Mesodermal cell (in vitro differentiated cells): ENCODE data around the gene TCP1.
A peak's percentile ranks its signal among the peaks of the same experiment; 100 is the strongest.

ENCODE experiments used
- H3K27ac ChIP-seq: 2 replicates; pipeline ENCODE4 v1.7.0; 2013; ENCODE audit warnings: mild to moderate bottlenecking, low read depth, low read length, moderate library complexity; ENCODE audit not compliant: severe bottlenecking
- H3K36me3 ChIP-seq: 2 replicates; pipeline ENCODE4 v1.7.1; 2013; ENCODE audit warnings: mild to moderate bottlenecking, low read length, moderate library complexity; ENCODE audit not compliant: control insufficient read depth, insufficient read depth
- H3K4me1 ChIP-seq: one replicate; pipeline ENCODE4 v1.7.1; 2013; ENCODE audit warnings: mild to moderate bottlenecking, low read length; ENCODE audit not compliant: insufficient read depth, control insufficient read depth, poor library complexity, severe bottlenecking
- H3K4me3 ChIP-seq: 2 replicates; pipeline ENCODE4 v1.7.0; 2013; ENCODE audit warnings: low read length, control low read depth, mild to moderate bottlenecking; ENCODE audit not compliant: insufficient read depth, poor library complexity, severe bottlenecking; ENCODE audit errors: extremely low read depth
- H3K9me3 ChIP-seq: 2 replicates; pipeline ENCODE4 v1.7.1; 2013; ENCODE audit warnings: mild to moderate bottlenecking, low read length, moderate library complexity; ENCODE audit not compliant: control insufficient read depth
- WGBS, 2 experiments: methylation state at CpG; one replicate each; pipeline ENCODE4 v1.1.5; 2013; ENCODE audit warnings: missing lambda C conversion rate in 2 of 2; ENCODE audit not compliant: insufficient coverage in 2 of 2; 5-methylcytosine and 5-hydroxymethylcytosine counted together

The TCP1 gene

DNA sequence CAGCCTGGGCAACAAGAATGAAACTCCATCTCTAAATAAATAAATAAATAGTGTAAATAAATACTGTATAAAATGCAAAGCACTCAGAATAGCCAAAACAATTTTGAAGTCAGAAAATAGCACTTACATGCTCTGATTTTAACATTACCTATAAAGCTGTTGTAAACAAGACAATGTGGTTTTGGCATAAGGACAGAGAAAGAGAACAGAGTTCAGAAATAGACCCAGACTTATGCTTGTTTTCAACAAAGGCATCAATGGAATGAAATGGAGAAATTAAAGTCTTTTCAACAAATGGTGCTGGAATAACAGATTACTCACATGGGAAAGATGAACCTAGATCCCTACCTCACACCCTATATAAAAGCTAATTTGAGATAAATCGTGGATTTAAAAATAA lies 17.2 kb downstream of the TCP1 start:
- WGBS, 2 experiments, result no CpG with 5 or more reads among the region's 1 CpG
- H3K36me3 ChIP-seq, result peaks cover 91% of the 10 kb centered on the region
- no peaks in the 10 kb centered on the region for H3K9me3 ChIP-seq
- H3K4me1 ChIP-seq, result no peaks in the 10 kb centered on the region
- H3K27ac ChIP-seq, result no peak overlapping the region
- H3K4me3 ChIP-seq, result no peak overlapping the region

DNA sequence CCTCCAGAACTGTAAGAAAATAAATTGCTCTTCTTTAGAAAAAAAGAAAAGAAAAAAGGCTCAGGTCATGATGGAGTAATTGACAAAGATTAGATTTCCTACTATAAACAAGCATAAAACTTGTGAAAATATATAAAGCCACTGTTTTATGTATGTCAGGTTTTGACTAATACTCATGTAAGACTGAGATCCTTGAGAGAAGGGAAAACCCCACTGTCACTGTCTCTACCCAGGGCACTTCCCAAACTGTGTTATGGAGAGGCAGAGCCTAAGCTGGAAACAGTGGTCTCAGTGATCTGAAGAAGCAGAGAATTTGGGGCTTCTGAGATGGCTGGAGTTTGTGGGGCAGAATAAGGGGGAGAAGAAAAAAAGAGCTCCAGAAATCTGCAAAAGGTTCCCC lies 19.9 kb downstream of the TCP1 start:
- no peaks in the 10 kb centered on the region for H3K9me3 ChIP-seq
- H3K4me1 ChIP-seq, result peaks cover 9% of the 10 kb centered on the region
- H3K36me3 ChIP-seq, result peaks cover 93% of the 10 kb centered on the region

DNA sequence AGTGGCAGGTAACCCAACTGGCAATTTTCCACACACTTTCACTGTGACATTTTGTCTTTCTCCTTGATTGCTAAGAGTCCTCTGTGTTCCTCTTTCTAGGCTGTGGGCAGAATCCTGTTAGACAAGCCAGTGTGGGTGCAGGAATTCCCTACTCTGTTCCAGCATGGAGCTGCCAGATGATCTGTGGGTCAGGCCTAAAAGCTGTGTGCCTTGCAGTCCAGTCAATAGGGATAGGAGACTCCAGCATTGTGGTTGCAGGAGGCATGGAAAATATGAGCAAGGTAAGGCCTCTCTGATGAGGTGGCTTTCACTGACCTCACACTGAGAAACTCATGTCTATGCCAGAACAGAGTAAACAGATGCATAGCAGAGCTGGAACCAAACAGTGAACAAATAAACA lies 22.5 kb downstream of the TCP1 start:
- H3K36me3 ChIP-seq, result peaks cover 94% of the 10 kb centered on the region
- no peaks in the 10 kb centered on the region for H3K9me3 ChIP-seq
- peak overlapping the region; percentile 36 for H3K27ac ChIP-seq
- H3K4me1 ChIP-seq, result peaks cover 9% of the 10 kb centered on the region
- no peak overlapping the region for H3K4me3 ChIP-seq

More for the DNA sequence above, 19.9 kb downstream of the TCP1 start:
- Histone ChIP-seq H3K4me3 (no peak overlapping the region), H3K27ac (no peak overlapping the region)

DNA sequence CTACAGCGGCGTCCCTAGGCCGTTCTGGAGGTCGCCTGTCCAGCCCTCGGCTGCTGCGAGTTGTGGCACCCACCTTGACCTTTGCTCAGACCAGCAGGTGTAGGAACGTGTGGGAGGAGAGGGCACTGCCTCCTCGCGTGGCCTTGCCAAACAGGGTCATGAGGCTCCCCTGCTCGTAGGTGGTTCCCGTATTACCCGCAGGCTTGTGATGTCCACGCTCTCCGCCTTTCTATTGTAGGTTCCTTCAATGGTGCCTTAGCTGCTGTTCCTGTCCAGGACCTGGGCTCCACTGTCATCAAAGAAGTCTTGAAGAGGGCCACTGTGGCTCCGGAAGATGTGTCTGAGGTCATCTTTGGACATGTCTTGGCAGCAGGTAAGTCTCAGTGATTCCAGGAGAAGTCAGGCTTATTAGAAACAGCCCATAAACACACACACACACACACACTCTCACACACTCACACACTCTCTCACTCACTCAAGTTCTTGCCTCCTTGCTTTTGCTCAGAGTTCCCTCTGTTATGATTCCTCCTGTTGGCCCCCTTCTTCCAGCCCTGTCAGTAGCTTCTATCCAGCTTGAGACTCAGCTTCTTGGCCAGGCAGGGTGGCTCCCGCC lies 26.6 kb downstream of the TCP1 start:
- H3K36me3 ChIP-seq, result peaks cover 80% of the 10 kb centered on the region
- peak overlapping the region; percentile 94 for H3K27ac ChIP-seq
- peak overlapping the region; percentile 66 for H3K4me3 ChIP-seq
- WGBS, 2 experiments, result 31 to 34% methylated on average over 15 to 16 of the region's 16 CpGs
- no peaks in the 10 kb centered on the region for H3K9me3 ChIP-seq
- peaks cover 43% of the 10 kb centered on the region for H3K4me1 ChIP-seq

DNA sequence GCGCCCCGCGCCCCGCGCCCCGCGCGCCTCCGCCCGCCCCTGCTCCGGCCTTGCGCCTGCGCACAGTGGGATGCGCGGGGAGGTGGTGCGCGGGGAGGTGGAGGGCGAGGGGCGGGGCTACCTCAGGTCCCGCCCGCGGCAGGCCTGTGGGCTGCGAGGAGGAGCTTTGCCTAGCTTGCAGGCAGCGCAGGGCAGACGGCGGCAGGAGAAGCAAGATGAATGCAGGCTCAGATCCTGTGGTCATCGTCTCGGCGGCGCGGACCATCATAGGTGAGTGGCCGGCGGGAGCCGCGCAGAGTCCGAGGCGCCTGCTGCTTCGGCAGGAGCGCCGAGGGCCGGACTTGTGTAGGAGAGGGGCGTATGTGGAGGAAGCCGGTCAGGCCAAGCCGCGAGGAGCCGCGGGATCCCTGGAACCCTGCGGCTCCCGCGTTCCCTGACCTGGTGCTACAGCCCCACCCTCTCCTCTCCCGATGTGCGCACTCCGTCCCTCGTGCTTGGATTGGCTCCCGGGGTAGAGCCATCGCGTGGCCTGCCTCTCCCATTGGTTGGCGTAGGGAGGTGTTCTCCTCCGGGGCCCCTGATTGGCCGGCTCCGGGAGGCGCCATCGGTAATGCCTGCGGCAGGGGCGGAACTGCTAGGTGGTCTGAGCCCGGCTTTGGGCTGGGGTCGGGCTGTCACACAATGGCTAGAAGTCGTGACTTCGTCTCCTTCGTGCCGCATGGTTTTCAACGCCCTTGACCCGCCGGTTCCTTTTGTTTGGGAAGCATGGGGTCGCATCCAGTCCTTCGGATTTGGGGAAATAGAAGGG lies 27.3 kb downstream of the TCP1 start, which contains the start of gene ACAT2:
Gene ACAT2 (plus strand): TSS at position 173 of the 808 bp plus-strand sequence. CDS start 43 bp downstream, at position 216.
- Histone ChIP-seq H3K4me3 (peak within 1 kb of the TSS; percentile 66), H3K4me1 (peaks cover 44% of the 10 kb centered on the region)
- 10 to 14% methylated on average over 48 to 59 of the region's 76 CpGs for WGBS, 2 experiments

DNA sequence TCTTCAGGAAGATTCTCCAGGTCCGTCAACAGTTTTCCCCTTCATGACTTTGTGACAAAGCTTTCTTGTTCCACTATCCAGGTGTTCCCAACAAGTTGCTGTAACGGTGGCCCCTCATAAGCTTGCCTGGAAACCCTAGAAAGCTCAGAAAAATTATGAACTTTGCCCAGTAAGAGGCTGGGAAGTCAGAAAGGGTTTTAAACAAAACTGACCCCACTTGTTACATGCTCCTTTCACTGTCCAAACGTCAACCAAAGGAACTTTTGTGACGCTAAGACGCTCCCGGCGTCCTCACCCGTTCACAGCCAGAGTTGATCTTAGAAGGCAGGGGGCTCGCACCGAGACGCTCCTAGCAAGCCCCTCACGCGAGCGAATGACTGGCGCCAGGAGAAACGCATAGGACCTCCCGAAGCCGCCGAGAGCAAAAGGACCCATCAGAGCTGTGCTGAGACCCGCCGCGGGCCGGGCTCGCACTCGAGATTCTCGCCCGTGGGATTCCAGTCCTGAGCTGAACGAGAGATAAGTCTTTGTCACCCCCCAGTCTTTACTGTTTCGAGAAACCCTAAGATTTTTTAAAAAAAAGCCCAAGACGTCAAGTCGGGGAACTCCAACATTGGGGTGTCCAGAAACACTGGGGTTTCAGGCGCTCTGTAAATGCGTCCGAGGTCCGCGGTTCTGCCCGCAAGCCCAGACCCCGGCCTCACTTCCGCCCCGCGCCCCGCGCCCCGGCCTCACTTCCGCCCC lies 28.1 kb downstream of the TCP1 start:
- H3K36me3 ChIP-seq, result peaks cover 80% of the 10 kb centered on the region
- H3K9me3 ChIP-seq, result no peaks in the 10 kb centered on the region
- H3K27ac ChIP-seq, result peak overlapping the region; percentile 94
- WGBS, 2 experiments, result 42 to 49% methylated on average over 29 to 32 of the region's 45 CpGs
- peak overlapping the region; percentile 66 for H3K4me3 ChIP-seq
- peaks cover 46% of the 10 kb centered on the region for H3K4me1 ChIP-seq

More for the DNA sequence above, 27.3 kb downstream of the TCP1 start, which contains the start of gene ACAT2:
- Histone ChIP-seq H3K9me3 (no peaks in the 10 kb centered on the region), H3K27ac (peak within 1 kb of the TSS; percentile 94), H3K36me3 (peaks cover 80% of the 10 kb centered on the region)

DNA sequence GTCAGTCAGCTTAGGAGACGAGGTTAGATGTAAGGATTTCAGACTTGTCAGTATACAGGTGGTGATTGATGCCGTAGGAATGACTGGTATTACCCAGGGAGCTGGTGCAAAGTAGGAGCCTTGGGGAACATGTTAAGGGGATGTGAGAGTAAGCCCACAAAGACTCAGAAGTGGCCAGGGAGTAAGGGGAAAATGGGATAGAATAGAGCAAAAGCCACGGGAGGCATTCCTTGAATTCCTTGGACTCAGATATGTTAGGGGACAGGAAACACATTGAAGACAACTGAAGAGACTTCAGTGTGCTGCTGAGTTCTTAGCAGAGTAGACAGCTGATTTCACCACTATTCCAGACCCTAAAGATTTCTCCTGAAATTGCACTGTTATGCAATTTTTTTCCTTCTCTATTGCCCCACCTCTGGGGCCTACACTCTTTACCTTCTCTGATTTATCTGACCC lies 28.8 kb downstream of the TCP1 start:
- peak overlapping the region; percentile 94 for H3K27ac ChIP-seq
- H3K36me3 ChIP-seq, result peaks cover 80% of the 10 kb centered on the region
- 19 to 33% methylated on average over 3 of the region's 3 CpGs for WGBS, 2 experiments
- no peaks in the 10 kb centered on the region for H3K9me3 ChIP-seq
- H3K4me3 ChIP-seq, result peak overlapping the region; percentile 66
- H3K4me1 ChIP-seq, result peaks cover 46% of the 10 kb centered on the region

DNA sequence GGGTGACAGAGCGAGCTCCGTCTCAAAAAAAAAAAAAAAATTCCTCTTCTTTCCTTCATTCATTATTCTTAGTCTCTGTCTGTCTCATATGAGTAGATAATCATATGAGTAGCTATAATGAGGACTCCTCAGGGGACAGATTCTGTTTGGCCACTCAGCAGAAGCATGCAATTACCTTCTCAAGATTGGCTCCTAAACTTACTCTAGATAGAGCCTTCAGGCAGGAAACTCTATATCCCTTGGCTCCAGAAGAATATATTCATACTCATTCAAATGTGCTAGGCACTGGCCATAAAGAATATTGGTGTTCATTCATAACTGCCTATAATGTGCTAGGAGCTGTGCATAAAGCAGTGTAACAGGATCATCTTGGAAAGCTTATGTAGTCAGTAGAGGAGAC lies 29.8 kb downstream of the TCP1 start:
- WGBS, 2 experiments, result no CpG with 5 or more reads among the region's 2 CpGs
- Histone ChIP-seq H3K27ac (peak overlapping the region; percentile 94), H3K36me3 (peaks cover 80% of the 10 kb centered on the region), H3K9me3 (no peaks in the 10 kb centered on the region), H3K4me3 (no peak overlapping the region), H3K4me1 (peaks cover 43% of the 10 kb centered on the region)

DNA sequence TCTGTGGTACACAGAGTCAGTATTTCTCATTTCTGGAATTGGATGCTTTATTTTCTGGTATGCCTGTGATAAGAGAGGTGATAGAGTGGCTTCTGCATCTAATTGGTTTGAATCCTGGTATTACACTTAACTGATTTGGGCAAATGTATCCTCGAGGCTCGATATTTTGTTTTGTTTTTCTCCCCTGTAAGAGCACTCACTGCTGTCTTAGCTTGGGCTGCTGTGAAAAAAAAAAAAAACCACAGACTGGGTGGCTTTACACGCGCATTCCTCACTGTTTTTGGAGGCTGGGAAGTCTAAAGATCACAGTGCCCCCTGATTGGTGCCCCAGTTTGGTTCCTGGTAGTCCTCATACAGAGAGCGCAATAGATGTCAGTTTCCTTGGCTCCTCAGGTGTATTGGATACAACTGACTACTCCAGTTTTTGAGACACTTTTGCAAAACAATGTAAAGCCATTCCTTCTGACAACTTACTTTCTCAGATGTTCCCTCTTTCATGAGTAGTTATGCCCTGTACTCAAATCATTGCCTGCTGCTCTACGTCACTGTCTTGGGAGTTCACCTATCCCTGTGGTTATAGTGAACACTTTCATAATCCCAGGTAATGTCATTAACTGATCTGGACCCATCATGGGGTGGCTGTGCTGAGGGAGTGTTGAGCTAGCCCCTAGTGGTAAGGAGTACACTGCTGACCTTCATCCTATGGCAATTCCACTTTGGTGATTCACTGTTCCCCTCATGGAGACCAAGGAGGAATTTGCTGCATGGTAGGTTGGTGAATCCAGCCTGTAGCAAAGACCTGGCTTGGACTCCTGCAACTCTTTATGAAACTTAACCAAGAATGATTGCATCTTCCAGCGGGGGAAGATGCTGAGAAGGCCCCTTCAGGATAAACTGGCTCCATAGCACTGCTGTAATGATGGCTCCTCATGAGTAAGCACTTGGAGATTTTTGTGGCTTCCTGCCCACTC lies 31.1 kb downstream of the TCP1 start:
- Histone ChIP-seq H3K27ac (peak overlapping the region; percentile 76), H3K4me1 (peaks cover 41% of the 10 kb centered on the region), H3K36me3 (peaks cover 76% of the 10 kb centered on the region), H3K9me3 (no peaks in the 10 kb centered on the region), H3K4me3 (no peak overlapping the region)
- WGBS, 2 experiments, result 99 to 100% methylated on average over 4 to 7 of the region's 7 CpGs

DNA sequence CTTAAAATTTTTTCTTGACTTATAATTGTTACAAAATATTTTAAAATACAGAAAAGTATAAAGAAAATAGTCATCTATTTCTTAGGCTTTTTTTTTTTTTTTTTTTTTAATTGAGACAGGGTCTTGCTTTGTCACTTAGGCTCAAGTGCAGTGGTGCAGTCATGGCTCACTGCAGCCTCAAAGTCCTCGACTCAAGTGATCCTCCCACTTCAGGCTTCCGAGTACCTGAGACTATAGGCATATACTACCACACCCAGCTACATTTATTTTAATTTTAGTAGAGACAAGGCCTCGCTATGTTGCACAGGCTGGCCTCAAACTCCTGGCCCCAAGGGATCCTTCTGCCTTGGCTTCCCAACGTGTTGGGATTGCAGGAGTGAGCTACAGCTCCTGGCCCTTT lies 32.9 kb downstream of the TCP1 start:
- WGBS, 2 experiments, result 95 to 96% methylated on average over 3 to 4 of the region's 4 CpGs
- peaks cover 41% of the 10 kb centered on the region for H3K4me1 ChIP-seq
- H3K9me3 ChIP-seq, result no peaks in the 10 kb centered on the region
- no peak overlapping the region for H3K27ac ChIP-seq
- H3K4me3 ChIP-seq, result no peak overlapping the region
- peaks cover 79% of the 10 kb centered on the region for H3K36me3 ChIP-seq
